Karpas-422 (cell line): ENCODE measurements around the gene SRCIN1. TPM values are rescaled to one million over a fixed set of nuclear protein-coding genes. Genes with fewer than 3 reads are reported as not detected.
"Not testable (repeated sequence)": the region's sequence is repeated elsewhere in the genome, so short reads cannot be mapped to it uniquely, and the experiment has no call there.

Experiments used
- DNase-seq: peaks from one replicate; pipeline ENCODE4 v3.0.0-alpha.2; 2015
- H2AFZ ChIP-seq: fragments of 200-600 bp; sonication (generic); 2 replicates; pipeline ENCODE4 v1.6.1; 2014; ENCODE audit warnings: antibody characterized with exemption, low read length, mixed read lengths
- H3K27ac ChIP-seq: fragments of 200-600 bp; sonication (generic); 2 replicates; pipeline ENCODE4 v1.5.1; 2014; ENCODE audit warnings: mild to moderate bottlenecking, low read length, moderate library complexity
- H3K27me3 ChIP-seq: fragments of 200-600 bp; sonication (generic); 2 replicates; pipeline ENCODE4 v1.6.1; 2014; ENCODE audit warnings: low read length, mixed read lengths
- H3K36me3 ChIP-seq: fragments of 200-600 bp; sonication (generic); 2 replicates; pipeline ENCODE4 v1.6.1; 2014; ENCODE audit warnings: low read length, mixed read lengths; ENCODE audit not compliant: insufficient read depth
- H3K4me1 ChIP-seq: fragments of 200-600 bp; sonication (generic); 2 replicates; pipeline ENCODE4 v1.6.1; 2014; ENCODE audit warnings: mild to moderate bottlenecking, low read length, mixed read lengths
- H3K4me2 ChIP-seq: fragments of 200-600 bp; sonication (generic); 2 replicates; pipeline ENCODE4 v1.6.1; 2014; ENCODE audit warnings: low read length, low read depth, mild to moderate bottlenecking; ENCODE audit not compliant: poor library complexity, severe bottlenecking
- H3K4me3 ChIP-seq: fragments of 200-600 bp; sonication (generic); 2 replicates; pipeline ENCODE4 v1.5.1; 2014; ENCODE audit warnings: mild to moderate bottlenecking, antibody characterized with exemption, low read length, mixed read lengths
- H3K79me2 ChIP-seq: fragments of 200-600 bp; sonication (generic); 2 replicates; pipeline ENCODE4 v1.6.1; 2014; ENCODE audit warnings: mild to moderate bottlenecking, low read length, mixed read lengths
- H3K9ac ChIP-seq: fragments of 200-600 bp; sonication (generic); 2 replicates; pipeline ENCODE4 v1.6.0; 2014; ENCODE audit warnings: low read length
- H3K9me2 ChIP-seq: fragments of 200-600 bp; sonication (generic), shearing (Covaris generic); replicated peaks from 2 replicates; pipeline ENCODE4 v1.6.0; 2014; ENCODE audit warnings: mild to moderate bottlenecking, low read length, moderate library complexity; ENCODE audit not compliant: insufficient read depth
- H3K9me3 ChIP-seq: fragments of 300-700, 200-600 bp; sonication (generic); 2 replicates; pipeline ENCODE4 v1.6.1; 2014; ENCODE audit warnings: low read length, mixed read lengths
- H4K20me1 ChIP-seq: fragments of 200-600 bp; sonication (generic); 2 replicates; pipeline ENCODE4 v1.6.1; 2014; ENCODE audit warnings: mild to moderate bottlenecking, antibody characterized with exemption, low read length, low read depth; ENCODE audit not compliant: insufficient read depth
- total RNA-seq: library from RNA; depleted of rRNA; stranded (reverse); fragments of >200 nt; shearing (Covaris generic); gene quantifications from 2 replicates; pipeline ENCODE4 v1.2.3, GENCODE V29; 2014; ENCODE audit warnings: low replicate concordance

SRCIN1 gene
- total RNA-seq, 1 experiment from 2014 or later = 0.86 TPM

DNA sequence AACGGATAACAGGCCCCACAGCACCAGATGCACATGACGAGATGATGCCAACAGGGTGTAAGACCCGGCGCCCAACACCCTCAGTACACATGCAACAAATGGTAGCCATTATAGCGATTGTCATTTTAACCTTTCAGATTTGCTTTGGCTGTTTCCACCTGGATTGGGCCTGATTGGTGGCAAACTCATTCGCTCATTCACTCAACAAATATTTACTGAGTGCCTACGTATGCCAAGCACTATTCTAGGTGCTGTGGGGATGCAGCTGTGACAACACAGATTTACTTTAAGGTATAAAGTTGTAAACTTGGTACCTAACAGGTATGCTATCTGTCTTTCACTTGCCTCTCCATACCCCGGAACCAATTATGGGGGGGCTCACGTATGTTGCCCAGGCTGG is 66.8 kb downstream of the SRCIN1 start:
- H4K20me1 ChIP-seq = no peaks in the 10 kb centered on the region
- H3K4me2 ChIP-seq = no peak overlapping the region
- no peaks in the 10 kb centered on the region for H3K9me3 ChIP-seq
- H3K4me3 ChIP-seq = no peak overlapping the region
- H2AFZ ChIP-seq = no peak overlapping the region
- no peaks in the 10 kb centered on the region for H3K79me2 ChIP-seq
- no peaks in the 10 kb centered on the region for H3K9me2 ChIP-seq
- no peak overlapping the region for H3K9ac ChIP-seq
- no peak for DNase-seq
- H3K27ac ChIP-seq = no peak overlapping the region
- no peaks in the 10 kb centered on the region for H3K36me3 ChIP-seq
- no peaks in the 10 kb centered on the region for H3K27me3 ChIP-seq
- H3K4me1 ChIP-seq = no peaks in the 10 kb centered on the region

DNA sequence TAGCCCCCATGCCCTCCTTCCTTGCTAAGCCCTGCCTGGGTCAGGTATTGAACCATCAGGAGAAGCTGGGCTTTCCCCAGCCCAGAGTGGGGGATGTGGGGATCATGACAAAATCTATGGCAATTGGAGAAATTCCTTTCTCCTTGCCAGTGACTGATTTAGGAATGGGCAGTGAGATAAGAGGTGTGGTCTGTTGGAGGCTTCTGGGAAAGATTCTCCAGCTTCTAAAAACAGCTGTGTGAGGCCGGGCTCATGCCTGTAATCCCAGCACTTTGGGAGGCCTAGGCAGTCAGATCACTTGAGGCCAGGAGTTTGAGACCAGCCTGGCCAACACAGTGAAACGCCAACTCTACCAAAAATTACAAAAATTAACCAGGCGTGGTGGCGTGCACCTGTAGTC is 69.1 kb downstream of the SRCIN1 start:
- Histone ChIP-seq H3K4me3 (no peak overlapping the region), H3K27me3 (no peaks in the 10 kb centered on the region), H3K27ac (no peak overlapping the region), H3K4me1 (no peaks in the 10 kb centered on the region), H4K20me1 (no peaks in the 10 kb centered on the region), H3K9me2 (no peaks in the 10 kb centered on the region), H3K36me3 (no peaks in the 10 kb centered on the region), H3K79me2 (no peaks in the 10 kb centered on the region), H3K9me3 (no peaks in the 10 kb centered on the region), H2AFZ (no peak overlapping the region), H3K4me2 (no peak overlapping the region), H3K9ac (no peak overlapping the region)
- no peak for DNase-seq

- Histone ChIP-seq H3K4me2 (no peak overlapping the region), H3K4me1 (no peaks in the 10 kb centered on the region), H2AFZ (no peak overlapping the region), H3K79me2 (no peaks in the 10 kb centered on the region), H3K4me3 (no peak overlapping the region), H3K9me2 (no peaks in the 10 kb centered on the region), H3K36me3 (no peaks in the 10 kb centered on the region), H3K27ac (no peak overlapping the region), H3K9me3 (no peaks in the 10 kb centered on the region), H3K9ac (no peak overlapping the region), H4K20me1 (no peaks in the 10 kb centered on the region), H3K27me3 (no peaks in the 10 kb centered on the region)
- DNase-seq = no peak
Observed at GRCh38 chr17:38535886-38536285, 69.9 kb downstream of the SRCIN1 start.

DNA sequence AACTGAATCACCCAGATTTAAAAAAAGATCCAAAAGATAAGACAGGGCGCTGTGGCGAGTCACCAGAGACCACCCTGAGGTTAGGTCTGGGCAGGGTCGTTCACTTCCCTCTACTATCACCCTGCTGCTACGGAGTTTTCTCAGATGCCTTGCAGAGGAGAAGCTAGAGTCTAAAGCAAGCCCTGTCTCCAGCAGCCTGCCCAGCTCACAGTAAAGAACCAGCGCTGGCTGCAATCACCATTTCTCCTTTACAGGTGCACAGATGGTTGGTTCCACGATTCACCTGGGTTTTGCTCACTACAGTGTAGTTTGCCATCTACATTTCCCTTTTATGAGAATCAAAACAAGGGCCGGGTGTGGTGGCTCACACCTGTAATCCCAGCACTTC is 71.3 kb downstream of the SRCIN1 start:
- no peaks in the 10 kb centered on the region for H3K27me3 ChIP-seq
- no peak overlapping the region for H3K4me2 ChIP-seq
- H2AFZ ChIP-seq = no peak overlapping the region
- H3K27ac ChIP-seq = no peak overlapping the region
- no peaks in the 10 kb centered on the region for H3K9me3 ChIP-seq
- no peaks in the 10 kb centered on the region for H3K79me2 ChIP-seq
- H3K9ac ChIP-seq = no peak overlapping the region
- no peaks in the 10 kb centered on the region for H3K9me2 ChIP-seq
- H4K20me1 ChIP-seq = no peaks in the 10 kb centered on the region
- H3K36me3 ChIP-seq = no peaks in the 10 kb centered on the region
- DNase-seq = no peak
- H3K4me1 ChIP-seq = no peaks in the 10 kb centered on the region
- no peak overlapping the region for H3K4me3 ChIP-seq

- DNase-seq = no peak
- Histone ChIP-seq H3K9me3 (no peaks in the 10 kb centered on the region), H3K4me1 (no peaks in the 10 kb centered on the region), H3K4me2 (no peak overlapping the region), H3K9me2 (no peaks in the 10 kb centered on the region), H3K9ac (no peak overlapping the region), H3K79me2 (no peaks in the 10 kb centered on the region), H2AFZ (no peak overlapping the region), H3K36me3 (no peaks in the 10 kb centered on the region), H4K20me1 (no peaks in the 10 kb centered on the region), H3K4me3 (no peak overlapping the region), H3K27me3 (no peaks in the 10 kb centered on the region), H3K27ac (no peak overlapping the region)
Observed at GRCh38 chr17:38533866-38534497, 71.8 kb downstream of the SRCIN1 start.

DNA sequence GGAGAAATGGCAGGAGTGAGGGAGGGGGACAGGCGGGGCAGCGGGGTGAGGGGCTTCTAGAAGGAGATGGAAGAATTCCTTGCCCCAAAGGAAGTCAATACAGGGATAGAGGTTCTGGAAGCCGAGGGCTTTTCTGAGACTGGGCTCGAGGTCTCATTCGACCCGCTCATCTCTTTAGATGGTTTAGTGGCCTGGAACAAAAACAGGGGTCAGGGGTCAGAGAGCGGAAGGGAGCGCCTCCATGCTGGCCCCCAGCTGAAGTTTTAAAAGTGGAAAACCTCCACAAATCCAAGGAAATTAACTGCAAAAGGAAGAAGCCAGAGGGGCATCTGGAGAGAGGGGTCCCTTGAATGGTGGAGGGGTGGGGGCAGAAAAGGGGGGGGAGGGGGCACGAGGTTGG is 72.5 kb downstream of the SRCIN1 start:
- no peaks in the 10 kb centered on the region for H3K4me1 ChIP-seq
- no peaks in the 10 kb centered on the region for H3K9me2 ChIP-seq
- no peak overlapping the region for H3K9ac ChIP-seq
- no peak for DNase-seq
- H3K79me2 ChIP-seq = no peaks in the 10 kb centered on the region
- no peaks in the 10 kb centered on the region for H3K36me3 ChIP-seq
- H4K20me1 ChIP-seq = no peaks in the 10 kb centered on the region
- H3K9me3 ChIP-seq = no peaks in the 10 kb centered on the region
- H3K27me3 ChIP-seq = no peaks in the 10 kb centered on the region
- no peak overlapping the region for H3K4me2 ChIP-seq
- no peak overlapping the region for H3K27ac ChIP-seq
- no peak overlapping the region for H2AFZ ChIP-seq
- H3K4me3 ChIP-seq = no peak overlapping the region

- no peaks in the 10 kb centered on the region for H3K27me3 ChIP-seq
- H3K4me2 ChIP-seq = no peak overlapping the region
- no peaks in the 10 kb centered on the region for H3K9me2 ChIP-seq
- no peaks in the 10 kb centered on the region for H3K36me3 ChIP-seq
- H3K9ac ChIP-seq = no peak overlapping the region
- no peaks in the 10 kb centered on the region for H4K20me1 ChIP-seq
- H3K79me2 ChIP-seq = no peaks in the 10 kb centered on the region
- H3K4me3 ChIP-seq = no peak overlapping the region
- DNase-seq = no peak
- no peak overlapping the region for H3K27ac ChIP-seq
- no peak overlapping the region for H2AFZ ChIP-seq
- no peaks in the 10 kb centered on the region for H3K4me1 ChIP-seq
- H3K9me3 ChIP-seq = no peaks in the 10 kb centered on the region
Observed at GRCh38 chr17:38532451-38532850, 73.3 kb downstream of the SRCIN1 start.

GRCh38 chr17:38531761-38532160 is 74.0 kb downstream of the SRCIN1 start:
- not testable (repeated sequence) for H3K9me2 ChIP-seq, H3K4me1 ChIP-seq, H3K79me2 ChIP-seq, DNase-seq, H3K9me3 ChIP-seq, H3K27me3 ChIP-seq, H2AFZ ChIP-seq, H3K4me2 ChIP-seq, H4K20me1 ChIP-seq, H3K36me3 ChIP-seq, H3K9ac ChIP-seq, H3K4me3 ChIP-seq, H3K27ac ChIP-seq

GRCh38 chr17:38530856-38531255 is 74.9 kb downstream of the SRCIN1 start:
- H2AFZ ChIP-seq, H3K4me3 ChIP-seq, H3K27me3 ChIP-seq, H3K4me1 ChIP-seq, H3K4me2 ChIP-seq, DNase-seq, H3K27ac ChIP-seq, H4K20me1 ChIP-seq, H3K9me3 ChIP-seq, H3K9ac ChIP-seq, H3K9me2 ChIP-seq, H3K79me2 ChIP-seq, H3K36me3 ChIP-seq: not testable (repeated sequence)
